ENCODE data around the gene MTOR. TPM values are rescaled to one million over a fixed set of nuclear protein-coding genes. Genes with fewer than 3 reads are reported as not detected.

The MTOR gene
- total RNA-seq, 4 donors from 2014 or later = 40.4 to 51.4 (median 49.6) TPM

DNA sequence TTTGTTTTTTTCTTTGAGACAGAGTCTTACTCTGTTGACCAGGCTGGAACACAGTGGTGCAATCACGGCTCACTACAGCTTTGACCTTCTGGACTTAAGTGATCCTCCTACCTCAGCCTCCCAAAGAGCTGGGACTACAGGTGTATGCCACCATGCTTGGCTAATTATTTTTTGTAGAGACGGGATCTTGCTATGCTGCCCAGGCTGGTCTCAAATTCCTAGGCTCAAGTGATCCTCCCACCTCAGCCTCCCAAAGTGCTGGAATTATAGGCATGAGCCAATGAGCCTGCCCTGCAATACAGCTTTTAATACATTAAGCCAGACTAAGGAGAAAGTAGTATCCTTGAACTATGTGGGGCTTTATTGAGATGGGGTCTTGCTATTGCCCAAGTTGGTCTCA, 146.0 kb downstream of the MTOR start:
- Histone ChIP-seq H3K4me1 (no peaks in the 10 kb centered on the region), H3K9me3 (no peaks in the 10 kb centered on the region), H3K27ac (no peak overlapping the region), H3K4me3 (no peak overlapping the region), H3K36me3 (peaks cover 0 to 93% (median 7%) of the 10 kb centered on the region in 3 donors), H3K27me3 (no peaks in the 10 kb centered on the region)
- no peak for DNase-seq (ENCODE audit: low spot score in 2 of 2)
- WGBS, 2 donors = 94 to 100% methylated on average over 2 of the region's 2 CpGs
- TF ChIP-seq, protein P1, sequence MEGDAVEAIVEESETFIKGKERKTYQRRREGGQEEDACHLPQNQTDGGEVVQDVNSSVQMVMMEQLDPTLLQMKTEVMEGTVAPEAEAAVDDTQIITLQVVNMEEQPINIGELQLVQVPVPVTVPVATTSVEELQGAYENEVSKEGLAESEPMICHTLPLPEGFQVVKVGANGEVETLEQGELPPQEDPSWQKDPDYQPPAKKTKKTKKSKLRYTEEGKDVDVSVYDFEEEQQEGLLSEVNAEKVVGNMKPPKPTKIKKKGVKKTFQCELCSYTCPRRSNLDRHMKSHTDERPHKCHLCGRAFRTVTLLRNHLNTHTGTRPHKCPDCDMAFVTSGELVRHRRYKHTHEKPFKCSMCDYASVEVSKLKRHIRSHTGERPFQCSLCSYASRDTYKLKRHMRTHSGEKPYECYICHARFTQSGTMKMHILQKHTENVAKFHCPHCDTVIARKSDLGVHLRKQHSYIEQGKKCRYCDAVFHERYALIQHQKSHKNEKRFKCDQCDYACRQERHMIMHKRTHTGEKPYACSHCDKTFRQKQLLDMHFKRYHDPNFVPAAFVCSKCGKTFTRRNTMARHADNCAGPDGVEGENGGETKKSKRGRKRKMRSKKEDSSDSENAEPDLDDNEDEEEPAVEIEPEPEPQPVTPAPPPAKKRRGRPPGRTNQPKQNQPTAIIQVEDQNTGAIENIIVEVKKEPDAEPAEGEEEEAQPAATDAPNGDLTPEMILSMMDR (IDR thresholded peaks at IDR 0.05) = no peak
- TF ChIP-seq EP300 (IDR thresholded peaks at IDR 0.05) (no peak), POLR2A (IDR thresholded peaks at IDR 0.05) (no peak)

DNA sequence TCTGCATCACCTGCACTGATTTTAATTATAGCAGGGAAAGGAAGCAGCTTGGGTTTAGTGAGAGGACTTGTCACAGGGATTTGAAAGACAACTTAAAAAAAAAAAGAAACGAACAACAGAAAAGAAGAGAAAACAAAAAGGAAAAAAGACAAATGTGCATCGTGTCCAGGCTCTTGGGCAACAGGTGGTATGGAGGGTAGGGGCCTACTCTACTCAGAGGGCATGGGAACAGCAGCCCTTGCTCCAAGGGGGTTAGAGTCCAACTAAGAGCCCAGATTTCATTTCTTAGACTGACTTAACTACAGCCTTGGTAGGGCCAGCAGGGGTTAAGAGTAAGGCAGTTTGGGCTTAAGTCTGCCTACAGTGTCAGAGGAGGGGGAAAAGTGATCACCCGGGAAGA, 147.4 kb downstream of the MTOR start:
- H3K4me1 ChIP-seq = peaks cover 0 to 11% (median 3%) of the 10 kb centered on the region in 4 donors
- peaks cover 0 to 90% (median 7%) of the 10 kb centered on the region in 3 donors for H3K36me3 ChIP-seq
- WGBS, 2 donors = 79 to 85% methylated on average over 3 of the region's 3 CpGs
- H3K9me3 ChIP-seq = no peaks in the 10 kb centered on the region
- no peak for DNase-seq (ENCODE audit: low spot score in 2 of 2)
- no peak overlapping the region for H3K4me3 ChIP-seq
- no peaks in the 10 kb centered on the region for H3K27me3 ChIP-seq
- no peak for TF ChIP-seq POLR2A (IDR thresholded peaks at IDR 0.05)
- no peak overlapping the region for H3K27ac ChIP-seq

DNA sequence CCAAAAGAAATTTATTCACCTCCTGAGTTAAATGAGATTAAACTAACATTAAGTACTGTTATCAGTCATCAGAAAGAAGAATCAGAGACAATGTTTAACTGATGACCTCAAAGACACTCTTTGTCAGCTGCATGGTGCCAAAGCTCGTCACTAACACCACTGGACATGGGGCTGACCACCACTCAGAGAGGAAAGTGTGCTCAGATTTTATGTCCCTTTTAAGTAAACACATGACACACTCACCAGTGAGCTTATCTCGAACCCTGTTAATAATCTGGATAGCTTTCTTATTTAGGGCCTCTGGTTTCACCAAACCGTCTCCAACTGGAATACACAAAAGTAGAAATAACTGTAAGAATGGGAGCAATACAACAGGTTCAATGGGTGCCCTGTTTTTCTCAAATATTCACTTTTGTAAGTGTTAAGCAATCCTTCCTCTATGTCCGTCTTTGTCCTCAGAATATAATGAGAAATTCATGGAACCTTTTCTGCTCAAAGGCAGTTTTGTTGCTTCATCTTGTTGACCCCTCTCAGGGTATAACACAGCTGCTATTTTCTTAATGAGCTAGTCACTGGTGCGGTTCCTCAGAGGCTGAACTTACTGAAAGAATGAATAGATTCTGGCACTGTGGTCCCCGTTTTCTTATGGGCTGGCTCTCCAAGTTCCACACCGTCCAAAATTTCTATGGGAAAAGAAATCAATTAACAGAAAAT, 153.1 kb downstream of the MTOR start:
- TF ChIP-seq EP300 (IDR thresholded peaks at IDR 0.05) (peak in 1 of 2 donors; percentile 76), POLR2A (IDR thresholded peaks at IDR 0.05) (no peak)
- TF ChIP-seq, protein P1 (IDR thresholded peaks at IDR 0.05) = no peak
- H3K36me3 ChIP-seq = peaks cover 0 to 86% (median 5%) of the 10 kb centered on the region in 3 donors
- peak overlapping the region; percentile 32 to 91 (median 58) for H3K27ac ChIP-seq
- DNase-seq (ENCODE audit: low spot score in 2 of 2) = no peak
- H3K9me3 ChIP-seq = no peaks in the 10 kb centered on the region
- H3K27me3 ChIP-seq = no peaks in the 10 kb centered on the region
- 32 to 49% methylated on average over 7 of the region's 7 CpGs for WGBS, 2 donors
- H3K4me1 ChIP-seq = peaks cover 0 to 19% (median 9%) of the 10 kb centered on the region in 4 donors
- no peak overlapping the region for H3K4me3 ChIP-seq

DNA sequence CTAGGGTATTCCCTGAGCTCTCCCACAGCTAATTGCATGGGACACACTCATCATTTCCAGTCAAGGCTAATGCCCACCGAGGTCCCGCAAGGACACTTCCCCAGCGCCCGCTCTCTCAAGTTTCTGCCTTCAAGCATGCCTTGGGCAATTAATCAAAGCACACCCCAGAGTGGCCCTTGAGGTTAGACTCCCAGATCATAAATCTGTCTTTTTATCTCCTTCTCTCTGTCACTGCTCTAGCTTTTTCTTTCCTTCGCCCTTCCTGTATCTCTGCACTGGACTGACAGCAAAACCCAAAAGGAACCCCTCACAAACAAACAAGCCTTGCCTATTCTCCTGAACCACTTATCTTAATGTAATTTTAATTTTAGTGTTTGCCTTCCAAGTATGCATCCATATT, 154.8 kb downstream of the MTOR start:
- no peak for DNase-seq (ENCODE audit: low spot score in 2 of 2)
- H3K27me3 ChIP-seq = no peaks in the 10 kb centered on the region
- H3K4me1 ChIP-seq = peaks cover 0 to 19% (median 9%) of the 10 kb centered on the region in 4 donors
- TF ChIP-seq EP300 (IDR thresholded peaks at IDR 0.05) = no peak
- no peak for TF ChIP-seq POLR2A (IDR thresholded peaks at IDR 0.05)
- TF ChIP-seq, protein P1 (IDR thresholded peaks at IDR 0.05) = no peak
- no peak overlapping the region for H3K4me3 ChIP-seq
- H3K27ac ChIP-seq = peak overlapping the region in 2 of 4 donors; percentile 77 to 91
- no peaks in the 10 kb centered on the region for H3K9me3 ChIP-seq
- WGBS, 2 donors = 68 to 86% methylated on average over 5 of the region's 5 CpGs
- H3K36me3 ChIP-seq = peaks cover 0 to 70% (median 0%) of the 10 kb centered on the region in 3 donors

DNA sequence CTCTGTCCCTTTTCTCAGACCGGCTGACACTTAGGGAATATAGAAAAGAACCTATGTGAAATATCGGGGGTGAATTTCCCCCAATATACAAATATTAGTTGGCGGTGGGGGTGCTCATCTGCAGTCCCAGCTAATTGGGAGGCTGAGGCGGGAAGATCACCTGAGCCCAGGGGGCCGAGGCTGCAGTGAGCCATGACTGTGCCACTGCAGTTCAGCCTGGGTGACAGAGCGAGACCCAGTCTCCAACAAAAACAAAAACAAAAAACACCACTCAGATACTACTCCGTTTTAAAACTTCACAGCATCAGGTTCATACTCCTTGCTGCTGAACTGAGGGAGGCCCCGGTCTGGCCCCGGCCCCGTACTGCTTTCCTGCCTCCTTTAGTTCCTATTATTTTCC, 156.8 kb downstream of the MTOR start:
- Histone ChIP-seq H3K4me1 (peaks cover 0 to 18% (median 7%) of the 10 kb centered on the region in 4 donors), H3K4me3 (no peak overlapping the region), H3K27ac (peak overlapping the region in 2 of 4 donors; percentile 77 to 91), H3K9me3 (no peaks in the 10 kb centered on the region), H3K27me3 (no peaks in the 10 kb centered on the region), H3K36me3 (peaks cover 0 to 51% (median 0%) of the 10 kb centered on the region in 3 donors)
- no peak for DNase-seq (ENCODE audit: low spot score in 2 of 2)
- 88 to 89% methylated on average over 10 of the region's 10 CpGs for WGBS, 2 donors
- TF ChIP-seq EP300 (IDR thresholded peaks at IDR 0.05) (no peak), POLR2A (IDR thresholded peaks at IDR 0.05) (no peak)
- TF ChIP-seq, protein P1 (IDR thresholded peaks at IDR 0.05) = no peak
